ENCODE data around the gene IL21R.

The IL21R gene

GRCh38 chr16:27483624-27484023 is 81.7 kb downstream of the IL21R start:
- DNase-seq (ENCODE audit: low spot score), result no peak

DNA sequence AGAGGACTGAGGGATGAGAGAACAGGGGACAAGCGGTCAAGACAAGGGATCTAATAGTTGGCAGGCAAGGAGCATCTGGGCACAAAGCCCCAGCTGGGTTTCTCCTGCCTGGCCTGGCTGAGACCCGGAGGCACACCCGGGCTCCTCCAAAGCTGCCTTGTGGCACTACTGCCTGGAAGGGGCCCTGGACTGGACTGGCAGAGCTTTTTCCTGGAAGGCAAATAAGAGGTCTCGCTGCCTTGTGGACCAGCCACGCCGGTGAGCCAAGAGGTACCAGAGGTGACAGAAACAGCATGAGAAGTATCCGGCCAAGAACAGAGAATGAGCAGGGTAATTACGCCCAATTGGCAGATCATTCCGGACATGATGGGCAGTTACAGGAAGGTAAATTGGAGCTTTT is 83.2 kb downstream of the IL21R start:
- DNase-seq (ENCODE audit: low spot score), result no peak

- no peak for DNase-seq (ENCODE audit: low spot score)
Measured at GRCh38 chr16:27485811-27486210, 83.8 kb downstream of the IL21R start.

GRCh38 chr16:27486344-27486743 is 84.4 kb downstream of the IL21R start:
- DNase-seq (ENCODE audit: low spot score), result no peak

GRCh38 chr16:27486760-27487159 is 84.8 kb downstream of the IL21R start:
- DNase-seq (ENCODE audit: low spot score), result no peak

DNA sequence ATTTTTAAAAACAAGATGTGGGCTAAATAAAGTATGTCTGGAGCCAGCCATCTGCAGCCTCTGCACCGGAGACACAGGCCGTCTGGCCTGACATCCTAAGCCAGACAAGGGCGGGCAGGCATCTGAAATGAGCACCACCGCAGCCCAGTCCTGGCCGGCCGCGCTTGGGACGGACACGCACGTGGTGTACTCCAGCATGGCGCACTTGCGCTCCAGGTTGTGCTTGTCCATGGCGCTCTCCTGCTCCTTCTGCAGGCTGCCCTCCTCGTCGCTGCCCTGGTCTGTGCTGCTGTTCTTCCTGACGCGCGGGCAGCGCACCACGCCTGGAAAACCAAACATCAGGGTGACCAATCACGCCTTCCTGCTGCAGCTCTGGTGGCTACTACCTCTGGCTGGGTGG is 87.4 kb downstream of the IL21R start:
- no peak for DNase-seq (ENCODE audit: low spot score)

DNA sequence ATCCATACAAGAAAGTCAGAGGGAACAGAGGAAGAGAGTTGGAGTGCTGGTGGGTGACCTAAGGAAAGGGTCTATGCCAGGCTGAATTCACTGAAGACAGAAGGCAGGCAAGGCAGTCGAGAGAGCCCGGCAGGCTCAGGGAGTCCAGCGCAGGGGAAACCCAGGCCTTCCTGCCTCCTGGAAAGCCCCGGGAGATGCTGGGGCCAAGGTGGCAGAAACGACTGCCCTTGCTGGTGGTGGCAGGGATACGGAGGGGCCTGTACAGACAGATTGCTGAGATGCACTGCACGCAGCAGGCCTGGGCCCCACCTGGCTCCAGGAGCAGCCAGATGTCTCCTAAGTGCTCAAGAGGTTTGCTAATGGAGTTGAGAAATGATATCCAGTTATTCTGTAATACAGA is 87.9 kb downstream of the IL21R start:
- DNase-seq (ENCODE audit: low spot score), result no peak

GRCh38 chr16:27491894-27492587 is 90.1 kb downstream of the IL21R start:
- DNase-seq (ENCODE audit: low spot score), result no peak

GRCh38 chr16:27492588-27492979 is 90.6 kb downstream of the IL21R start:
- DNase-seq (ENCODE audit: low spot score), result no peak

- no peak for DNase-seq (ENCODE audit: low spot score)
Measured at GRCh38 chr16:27495191-27495590, 93.2 kb downstream of the IL21R start.

DNA sequence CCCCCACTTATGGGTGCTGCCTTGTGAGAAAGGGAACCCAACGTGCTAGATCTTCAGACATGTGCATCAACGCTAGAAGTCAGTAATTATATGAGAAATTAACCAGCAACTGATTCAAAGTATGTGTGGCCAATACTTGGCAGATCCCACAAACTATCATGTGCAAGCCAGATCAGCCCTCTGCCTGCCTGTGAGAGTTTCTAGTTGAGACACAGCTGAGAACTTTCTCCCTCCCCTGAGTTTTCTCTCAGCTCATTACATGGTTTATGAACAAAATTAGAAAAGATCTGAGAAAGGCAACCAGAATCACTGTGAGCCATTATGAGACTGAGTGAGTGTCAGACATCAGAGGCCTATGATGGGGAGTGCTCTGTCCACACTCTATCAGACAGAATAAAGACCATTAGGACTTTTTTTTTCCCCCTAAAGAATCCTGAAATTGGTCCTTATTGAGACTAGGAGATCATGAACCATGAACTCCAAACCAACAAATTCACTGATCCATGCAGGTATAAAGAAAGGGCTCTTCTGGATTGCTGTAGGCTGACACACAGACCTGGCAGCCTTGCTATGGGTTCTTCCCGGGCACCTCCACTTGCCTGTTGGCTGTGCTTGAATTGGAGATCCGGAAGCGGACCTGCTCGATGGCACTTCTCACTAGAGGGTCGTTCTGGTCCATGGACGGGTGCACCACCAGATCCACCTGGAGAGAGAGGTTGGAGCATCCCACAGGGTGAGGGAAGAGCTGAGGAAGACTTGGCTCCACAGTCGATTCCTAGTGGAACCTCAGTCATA is 96.3 kb downstream of the IL21R start:
- no peak for DNase-seq (ENCODE audit: low spot score)

DNA sequence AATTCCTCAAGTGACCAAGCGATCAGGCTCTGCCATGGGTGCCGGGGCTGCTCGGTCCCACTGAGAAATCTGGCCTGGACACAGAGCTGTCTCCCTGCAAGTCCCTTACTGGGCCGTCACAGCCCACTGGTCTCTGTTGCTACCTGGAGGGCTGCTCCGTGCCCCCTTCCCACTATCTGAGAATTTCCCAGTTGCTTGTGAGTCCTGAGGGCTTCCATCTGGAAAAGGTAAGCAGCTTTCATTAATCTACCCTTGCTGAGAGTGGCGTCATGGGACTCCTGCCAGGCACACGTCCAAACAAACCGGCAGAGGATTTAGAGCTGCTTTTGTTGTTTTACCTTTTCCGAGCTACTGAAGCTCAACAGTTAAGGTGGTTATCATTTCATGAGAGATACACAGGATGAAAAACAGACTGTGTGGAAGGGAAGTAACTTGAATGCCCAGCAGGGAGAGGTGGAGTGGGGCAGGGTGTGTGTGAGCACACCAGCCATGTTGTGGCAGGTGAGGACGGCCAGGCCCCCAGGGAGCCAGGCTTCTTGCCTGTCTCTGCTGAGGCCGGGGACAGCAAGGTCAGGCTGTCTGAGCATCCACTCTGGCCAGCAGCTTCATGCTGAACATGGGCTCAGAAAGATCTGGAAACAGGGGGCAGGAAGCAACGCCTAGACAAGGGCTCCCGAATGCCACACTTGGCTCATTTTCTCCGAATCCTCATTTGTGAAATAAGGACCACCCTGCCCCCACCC is 97.1 kb downstream of the IL21R start:
- no peak for DNase-seq (ENCODE audit: low spot score)

GRCh38 chr16:27499659-27500055 is 97.7 kb downstream of the IL21R start:
- DNase-seq (ENCODE audit: low spot score), result no peak

DNA sequence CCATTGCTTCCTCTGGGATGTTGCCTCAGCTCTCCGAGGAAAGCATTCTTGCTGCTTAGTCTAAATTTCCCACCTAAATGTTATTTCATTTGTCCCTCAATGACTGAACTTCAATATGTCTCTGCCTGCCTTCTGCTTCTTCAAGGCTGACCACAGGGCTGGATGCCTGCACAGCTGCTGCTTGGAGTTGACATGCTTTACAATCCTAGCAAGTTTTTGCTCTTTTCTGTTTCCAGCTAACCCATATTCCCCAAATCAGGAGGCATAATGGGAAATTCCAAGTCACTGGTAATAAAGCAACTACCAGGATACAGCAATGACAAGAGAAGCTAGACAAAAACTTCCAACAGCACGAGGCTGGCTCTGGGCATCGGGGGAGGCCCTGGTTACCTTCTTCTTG is 98.8 kb downstream of the IL21R start:
- no peak for DNase-seq (ENCODE audit: low spot score)

Measured in SK-N-DZ (cell line).